GM23338 (cell line): ENCODE data around the gene AKT1S1. TPM values are rescaled to one million over a fixed set of nuclear protein-coding genes. Genes with fewer than 3 reads are reported as not detected.

ENCODE experiments used
- ATAC-seq: fragments of 200-7000 bp; cut with Tn5 transposase; 3 replicates; pipeline ENCODE4 v1.9.1; 2020
- DNase-seq: peaks from one replicate; pipeline ENCODE4 v3.0.0-alpha.2; 2015; ENCODE audit warnings: low spot score
- H2AFZ ChIP-seq: fragments of 200-600 bp; sonication (generic); 2 replicates; pipeline ENCODE4 v1.8.0; 2016; ENCODE audit warnings: antibody characterized with exemption, mild to moderate bottlenecking, moderate library complexity
- H3F3A ChIP-seq: fragments of 200-600 bp; sonication (generic); replicated peaks from 2 replicates; pipeline ENCODE4 v1.8.0; 2017; ENCODE audit warnings: antibody characterized with exemption, mixed run types, low read depth
- H3K27ac ChIP-seq: fragments of 200-600 bp; sonication (generic); 2 replicates; pipeline ENCODE4 v1.6.1; 2016; ENCODE audit warnings: low read depth
- H3K27me3 ChIP-seq: fragments of 200-600 bp; sonication (generic); 2 replicates; pipeline ENCODE4 v1.8.0; 2016; ENCODE audit warnings: mild to moderate bottlenecking, mixed run types, moderate library complexity; ENCODE audit not compliant: insufficient read depth
- H3K36me3 ChIP-seq: fragments of 200-600 bp; sonication (generic); 2 replicates; pipeline ENCODE4 v1.8.0; 2016; ENCODE audit warnings: mild to moderate bottlenecking; ENCODE audit not compliant: insufficient read depth
- H3K4me1 ChIP-seq: fragments of 200-600 bp; sonication (generic); 2 replicates; pipeline ENCODE4 v1.8.0; 2016; ENCODE audit warnings: mild to moderate bottlenecking, moderate library complexity; ENCODE audit not compliant: insufficient read depth
- H3K4me2 ChIP-seq: fragments of 200-600 bp; sonication (generic); 2 replicates; pipeline ENCODE4 v1.7.1; 2017; ENCODE audit warnings: mixed run types
- H3K4me3 ChIP-seq: fragments of 200-600 bp; sonication (generic); 2 replicates; pipeline ENCODE4 v1.6.1; 2016; ENCODE audit warnings: mixed run types
- H3K79me2 ChIP-seq: fragments of 200-600 bp; sonication (generic); replicated peaks from 2 replicates; pipeline ENCODE4 v1.8.0; 2017; ENCODE audit warnings: mild to moderate bottlenecking; ENCODE audit not compliant: insufficient read depth
- H3K9me2 ChIP-seq: fragments of 200-600 bp; sonication (generic); 2 replicates; pipeline ENCODE4 v1.8.0; 2017; ENCODE audit not compliant: insufficient read depth
- H4K20me1 ChIP-seq: fragments of 200-600 bp; sonication (generic); replicated peaks from 2 replicates; pipeline ENCODE4 v1.8.0; 2017; ENCODE audit warnings: mild to moderate bottlenecking; ENCODE audit not compliant: insufficient read depth
- H3K27ac Mint-ChIP-seq: 2 replicates; pipeline ENCODE4 v1.8.0; 2020; ENCODE audit warnings: inconsistent platforms, mild to moderate bottlenecking, moderate library complexity, mixed read lengths
- H3K27me3 Mint-ChIP-seq: 3 replicates; pipeline ENCODE4 v1.8.0; 2022; ENCODE audit warnings: low read depth, mild to moderate bottlenecking, moderate library complexity, mixed read lengths, inconsistent platforms; ENCODE audit not compliant: insufficient read depth, poor library complexity
- H3K36me3 Mint-ChIP-seq: 3 replicates; pipeline ENCODE4 v1.8.0; 2021; ENCODE audit warnings: low read depth, mild to moderate bottlenecking, inconsistent platforms, moderate library complexity, mixed read lengths
- H3K4me1 Mint-ChIP-seq: 3 replicates; pipeline ENCODE4 v1.8.0; 2020; ENCODE audit warnings: mild to moderate bottlenecking, inconsistent platforms, mixed read lengths
- H3K4me3 Mint-ChIP-seq: 3 replicates; pipeline ENCODE4 v1.8.0; 2021; ENCODE audit warnings: moderate library complexity, mild to moderate bottlenecking, inconsistent platforms, mixed read lengths
- H3K9me3 Mint-ChIP-seq: 3 replicates; pipeline ENCODE4 v1.8.0; 2020; ENCODE audit warnings: moderate library complexity, mild to moderate bottlenecking, inconsistent platforms, mixed read lengths
- JUNB ChIP-seq: IDR thresholded peaks from one replicate; pipeline ENCODE4 v1.6.1; 2016; ENCODE audit warnings: antibody characterized with exemption; ENCODE audit not compliant: unreplicated experiment
- POLR2AphosphoS5 ChIP-seq: IDR thresholded peaks from 2 replicates; pipeline ENCODE4 v1.6.1; 2016; ENCODE audit warnings: antibody characterized with exemption, low read depth
- ZNF331 ChIP-seq: fragments of 250-450 bp; sonication (Bioruptor Pico); IDR thresholded peaks from 2 replicates; pipeline ENCODE4 v1.5.0; 2020; ENCODE audit warnings: low read depth, mild to moderate bottlenecking, moderate library complexity
- polyA plus RNA-seq: library from polyadenylated mRNA; unstranded; fragments of >200 nt; fragmentation: Nextera tagmentation; extraction: Ambion mirVana; gene quantifications from 2 replicates; pipeline ENCODE4 v1.2.1, GENCODE V29; 2016
- total RNA-seq: library from RNA; depleted of rRNA; stranded (reverse); fragments of >200 nt; shearing (Covaris generic); gene quantifications from 2 replicates; pipeline ENCODE4 v1.2.3, GENCODE V29; 2014
- TF ChIP-seq, protein P1 (sequence below): IDR thresholded peaks from one replicate; pipeline ENCODE4 v1.6.1; 2018; ENCODE audit warnings: antibody characterized with exemption; ENCODE audit not compliant: unreplicated experiment

Gene AKT1S1
- total and polyA plus RNA-seq, 2 experiments from 2014 or later = 21.5 to 28.6 TPM

DNA sequence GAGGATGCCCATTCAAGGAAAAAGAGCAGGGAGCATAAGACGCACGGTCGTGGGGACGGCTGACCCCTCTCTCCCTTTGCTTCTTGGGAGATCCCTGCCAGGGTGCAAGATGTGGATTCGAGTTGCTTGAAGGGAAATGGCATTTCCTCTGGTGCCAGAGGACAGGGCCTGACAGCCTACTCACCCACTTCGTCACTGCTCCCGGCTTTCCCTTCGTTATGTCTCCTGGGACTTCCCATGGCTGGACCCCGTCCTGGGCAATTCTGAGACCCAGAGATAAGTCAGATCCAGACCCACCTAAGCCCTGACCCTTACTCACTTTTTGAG is 1.6 kb upstream of the AKT1S1 start:
- H3K36me3 Mint-ChIP-seq = peaks cover 59% of the 10 kb centered on the region
- H3K36me3 ChIP-seq = peaks cover 28% of the 10 kb centered on the region
- peaks cover 17% of the 10 kb centered on the region; the same call in 1 of the 2 replicates for H3F3A ChIP-seq
- H3K4me3 ChIP-seq = peak overlapping the region; percentile 63
- no peaks in the 10 kb centered on the region for H3K9me2 ChIP-seq
- no peak overlapping the region for H3K4me3 Mint-ChIP-seq
- TF ChIP-seq POLR2AphosphoS5 (no peak), ZNF331 (CRISPR knock-in tag) (no peak), JUNB (no peak)
- peaks cover 18% of the 10 kb centered on the region for H3K27me3 Mint-ChIP-seq
- H3K9me3 Mint-ChIP-seq = peaks cover 3% of the 10 kb centered on the region; the same call in 1 of the 3 replicates
- ATAC-seq (no peak), DNase-seq (no peak)
- peaks cover 16% of the 10 kb centered on the region; the same call in 1 of the 2 replicates for H3K4me1 ChIP-seq
- peak overlapping the region; percentile 92 for H3K4me2 ChIP-seq
- peak overlapping the region; percentile 96 for H3K27ac ChIP-seq
- H3K4me1 Mint-ChIP-seq = peaks cover 26% of the 10 kb centered on the region
- no peak overlapping the region; the same call in 1 of the 2 replicates for H3K27ac Mint-ChIP-seq
- no peak overlapping the region for H2AFZ ChIP-seq
- peaks cover 8% of the 10 kb centered on the region for H4K20me1 ChIP-seq
- H3K27me3 ChIP-seq = no peaks in the 10 kb centered on the region
- peaks cover 38% of the 10 kb centered on the region for H3K79me2 ChIP-seq

DNA sequence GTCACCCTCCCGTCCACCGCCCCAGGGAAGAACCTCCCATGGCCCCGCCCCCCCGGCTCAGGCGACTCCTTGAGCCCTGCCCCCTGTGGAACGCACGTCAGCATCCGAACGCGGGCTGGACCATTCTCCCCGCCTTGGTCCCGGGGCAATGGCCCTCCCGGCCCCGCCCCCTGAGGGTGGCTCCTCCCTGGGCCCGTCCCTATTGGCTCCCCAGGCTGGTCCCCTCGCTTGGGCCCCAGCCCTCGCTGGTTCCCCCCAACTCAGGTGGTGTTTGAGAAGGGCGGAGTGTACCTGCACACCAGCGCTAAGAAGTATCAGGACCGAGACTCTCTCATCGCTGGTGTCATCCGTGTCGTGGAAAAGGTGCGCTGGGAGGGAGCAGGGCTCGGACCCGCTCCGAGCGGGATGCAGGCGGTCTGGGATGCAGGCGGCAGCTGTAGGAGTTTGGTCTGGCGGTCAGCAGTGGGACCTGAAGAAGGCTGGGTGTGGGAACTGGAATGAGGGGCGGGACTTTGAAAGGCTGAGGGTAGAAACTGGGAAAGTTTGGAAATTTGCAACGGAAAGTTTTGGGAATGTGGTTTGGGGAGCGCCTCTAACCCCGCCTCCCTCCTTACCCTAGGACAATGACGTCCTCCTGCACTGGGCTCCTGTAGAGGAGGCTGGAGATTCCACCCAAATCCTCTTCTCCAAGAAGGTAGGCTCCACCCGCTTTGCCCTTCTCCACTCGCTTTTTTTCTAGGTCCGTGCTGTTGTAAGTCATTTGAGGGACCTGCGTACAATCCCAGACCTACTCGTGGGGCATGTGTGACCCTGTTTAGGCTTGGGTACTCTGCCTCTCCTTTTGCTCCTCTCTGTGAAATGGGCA is 956 bp upstream of the AKT1S1 start:
- H3K9me3 Mint-ChIP-seq = peaks cover under 1% of the 10 kb centered on the region; the same call in 1 of the 3 replicates
- peaks cover 53% of the 10 kb centered on the region for H3K36me3 Mint-ChIP-seq
- ATAC-seq (peak; percentile 73), DNase-seq (peak; percentile 99)
- Histone ChIP-seq H3F3A (peaks cover 17% of the 10 kb centered on the region; the same call in 1 of the 2 replicates), H2AFZ (no peak overlapping the region), H3K27me3 (no peaks in the 10 kb centered on the region), H3K27ac (peak overlapping the region; percentile 96), H3K4me1 (peaks cover 16% of the 10 kb centered on the region; the same call in 1 of the 2 replicates), H3K9me2 (no peaks in the 10 kb centered on the region), H4K20me1 (peaks cover 8% of the 10 kb centered on the region), H3K79me2 (peaks cover 38% of the 10 kb centered on the region), H3K4me3 (peak overlapping the region; percentile 63), H3K36me3 (peaks cover 25% of the 10 kb centered on the region), H3K4me2 (peak overlapping the region; percentile 92)
- no peak overlapping the region; the same call in 1 of the 2 replicates for H3K27ac Mint-ChIP-seq
- H3K4me3 Mint-ChIP-seq = no peak overlapping the region
- H3K27me3 Mint-ChIP-seq = peaks cover 18% of the 10 kb centered on the region
- H3K4me1 Mint-ChIP-seq = peaks cover 26% of the 10 kb centered on the region
- peak; percentile 70; the same call in 1 of the 2 replicates for TF ChIP-seq POLR2AphosphoS5
- TF ChIP-seq, protein P1, sequence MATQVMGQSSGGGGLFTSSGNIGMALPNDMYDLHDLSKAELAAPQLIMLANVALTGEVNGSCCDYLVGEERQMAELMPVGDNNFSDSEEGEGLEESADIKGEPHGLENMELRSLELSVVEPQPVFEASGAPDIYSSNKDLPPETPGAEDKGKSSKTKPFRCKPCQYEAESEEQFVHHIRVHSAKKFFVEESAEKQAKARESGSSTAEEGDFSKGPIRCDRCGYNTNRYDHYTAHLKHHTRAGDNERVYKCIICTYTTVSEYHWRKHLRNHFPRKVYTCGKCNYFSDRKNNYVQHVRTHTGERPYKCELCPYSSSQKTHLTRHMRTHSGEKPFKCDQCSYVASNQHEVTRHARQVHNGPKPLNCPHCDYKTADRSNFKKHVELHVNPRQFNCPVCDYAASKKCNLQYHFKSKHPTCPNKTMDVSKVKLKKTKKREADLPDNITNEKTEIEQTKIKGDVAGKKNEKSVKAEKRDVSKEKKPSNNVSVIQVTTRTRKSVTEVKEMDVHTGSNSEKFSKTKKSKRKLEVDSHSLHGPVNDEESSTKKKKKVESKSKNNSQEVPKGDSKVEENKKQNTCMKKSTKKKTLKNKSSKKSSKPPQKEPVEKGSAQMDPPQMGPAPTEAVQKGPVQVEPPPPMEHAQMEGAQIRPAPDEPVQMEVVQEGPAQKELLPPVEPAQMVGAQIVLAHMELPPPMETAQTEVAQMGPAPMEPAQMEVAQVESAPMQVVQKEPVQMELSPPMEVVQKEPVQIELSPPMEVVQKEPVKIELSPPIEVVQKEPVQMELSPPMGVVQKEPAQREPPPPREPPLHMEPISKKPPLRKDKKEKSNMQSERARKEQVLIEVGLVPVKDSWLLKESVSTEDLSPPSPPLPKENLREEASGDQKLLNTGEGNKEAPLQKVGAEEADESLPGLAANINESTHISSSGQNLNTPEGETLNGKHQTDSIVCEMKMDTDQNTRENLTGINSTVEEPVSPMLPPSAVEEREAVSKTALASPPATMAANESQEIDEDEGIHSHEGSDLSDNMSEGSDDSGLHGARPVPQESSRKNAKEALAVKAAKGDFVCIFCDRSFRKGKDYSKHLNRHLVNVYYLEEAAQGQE = no peak
